DOHH2 (cell line): ENCODE data around the gene TRMT2A.

Experiments used
- CTCF ChIP-seq: fragments of 200-600 bp; sonication (generic); IDR thresholded peaks from one replicate; pipeline ENCODE4 v1.5.1; 2014; ENCODE audit warnings: antibody characterized with exemption, mild to moderate bottlenecking, low read depth, low read length; ENCODE audit not compliant: poor library complexity, severe bottlenecking
- EZH2phosphoT487 ChIP-seq: fragments of 200-600 bp; sonication (generic); IDR thresholded peaks from 2 replicates; pipeline ENCODE4 v1.6.1; 2017; ENCODE audit warnings: borderline replicate concordance, mild to moderate bottlenecking, antibody characterized with exemption, low read length, moderate library complexity, mixed read lengths

- no peak for TF ChIP-seq CTCF
- TF ChIP-seq EZH2phosphoT487: no peak
Observed at GRCh38 chr22:20166703-20167102, 49.7 kb upstream of the TRMT2A start.
